HS-5 (cell line): ENCODE measurements around the gene CFI.

ENCODE experiments used
- DNase-seq: peaks from one replicate; pipeline ENCODE4 v3.0.0-alpha.2; 2012; ENCODE audit warnings: low read depth

The CFI gene

DNA sequence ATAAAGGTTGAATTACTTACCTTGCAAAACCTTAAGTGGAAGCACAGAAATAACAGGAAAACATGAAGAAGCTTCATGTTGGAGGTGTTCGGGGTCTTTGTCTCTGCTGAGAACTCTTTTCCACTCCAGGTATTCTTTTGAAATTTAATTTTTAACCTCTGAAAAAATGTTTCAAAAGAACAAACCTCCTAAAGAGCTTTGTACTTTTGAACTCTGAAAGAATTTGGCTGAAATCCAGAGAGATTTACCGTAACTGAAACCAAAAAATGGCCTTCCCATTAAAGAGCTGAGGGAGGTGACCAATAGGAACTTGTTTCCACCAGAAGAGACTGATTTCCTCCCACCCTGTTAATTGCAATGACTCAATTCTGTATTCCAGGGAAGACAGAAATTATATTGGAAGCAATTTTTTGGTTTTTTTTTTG lies at the start of gene CFI:
CFI (minus strand) TSS at position 105 of the 425 bp plus-strand sequence; CDS start at position 77, 28 bp downstream.
- DNase-seq, result no peak

DNA sequence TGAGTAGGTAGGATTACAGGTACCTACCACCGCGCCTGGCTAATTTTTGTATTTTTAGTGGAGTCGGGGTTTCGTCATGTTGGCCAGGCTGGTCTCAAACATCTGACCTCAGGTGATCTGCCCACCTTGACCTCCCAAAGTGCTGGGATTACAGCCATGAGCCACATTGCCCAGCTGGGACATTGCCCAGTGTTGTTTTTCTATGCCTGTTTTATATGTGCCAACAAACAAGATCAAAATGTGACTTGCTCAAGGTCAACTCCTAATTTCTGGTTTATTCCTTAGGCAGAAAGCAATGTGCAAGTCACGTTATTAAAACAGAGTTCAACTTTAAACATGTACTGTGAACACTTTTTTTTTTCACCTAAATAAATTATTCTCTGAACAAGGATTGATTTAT lies 48.8 kb upstream of the CFI start:
- no peak for DNase-seq

DNA sequence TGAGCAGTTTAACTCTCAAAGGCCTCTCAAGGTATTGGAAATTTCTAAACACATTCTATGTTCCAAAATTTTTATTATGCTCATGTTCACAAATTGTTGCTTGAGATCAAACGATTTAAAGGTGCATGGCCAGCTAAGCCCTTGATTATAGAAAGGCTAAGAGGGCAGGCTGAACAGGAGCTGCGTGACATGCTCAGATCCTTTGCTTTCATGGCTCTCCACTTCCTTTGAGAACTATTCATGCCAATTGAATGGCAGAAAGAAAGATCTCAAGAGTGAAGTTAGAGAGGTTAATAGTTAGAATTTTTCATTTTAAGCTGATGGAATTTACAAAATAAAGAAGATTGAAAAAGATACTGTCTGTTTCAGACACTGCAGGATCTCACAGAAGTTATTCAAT lies 46.7 kb upstream of the CFI start:
- no peak for DNase-seq

DNA sequence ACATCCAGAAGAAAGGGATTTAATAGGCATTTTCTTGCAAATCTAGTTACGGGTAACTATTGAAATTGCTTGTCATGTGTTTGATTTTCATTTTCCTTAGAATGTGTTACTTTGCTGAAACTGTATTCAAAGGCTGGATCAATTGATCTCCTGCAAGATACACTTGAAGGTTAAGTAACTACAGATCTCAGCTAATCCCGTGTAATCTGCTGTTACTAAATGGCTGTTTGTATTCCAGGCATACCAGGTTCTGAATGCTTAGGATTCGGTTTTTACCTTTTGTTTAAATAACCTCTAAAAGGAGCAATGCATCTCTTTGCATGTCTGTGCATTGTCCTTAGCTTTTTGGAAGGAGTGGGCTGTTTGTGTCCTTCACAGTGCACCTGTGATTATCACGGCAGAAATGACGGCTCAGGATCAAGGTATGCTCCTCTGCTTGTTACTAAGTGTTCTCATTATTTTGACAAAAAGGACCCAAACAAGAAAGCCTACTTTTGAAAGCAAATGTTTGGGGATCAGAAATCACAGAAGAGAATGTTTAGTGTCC lies 46.2 kb upstream of the CFI start, which contains the start of gene LRIT3:
LRIT3 (plus strand) TSS at position 212 of the 547 bp plus-strand sequence; CDS start at position 307, 95 bp downstream.
- no peak for DNase-seq

DNA sequence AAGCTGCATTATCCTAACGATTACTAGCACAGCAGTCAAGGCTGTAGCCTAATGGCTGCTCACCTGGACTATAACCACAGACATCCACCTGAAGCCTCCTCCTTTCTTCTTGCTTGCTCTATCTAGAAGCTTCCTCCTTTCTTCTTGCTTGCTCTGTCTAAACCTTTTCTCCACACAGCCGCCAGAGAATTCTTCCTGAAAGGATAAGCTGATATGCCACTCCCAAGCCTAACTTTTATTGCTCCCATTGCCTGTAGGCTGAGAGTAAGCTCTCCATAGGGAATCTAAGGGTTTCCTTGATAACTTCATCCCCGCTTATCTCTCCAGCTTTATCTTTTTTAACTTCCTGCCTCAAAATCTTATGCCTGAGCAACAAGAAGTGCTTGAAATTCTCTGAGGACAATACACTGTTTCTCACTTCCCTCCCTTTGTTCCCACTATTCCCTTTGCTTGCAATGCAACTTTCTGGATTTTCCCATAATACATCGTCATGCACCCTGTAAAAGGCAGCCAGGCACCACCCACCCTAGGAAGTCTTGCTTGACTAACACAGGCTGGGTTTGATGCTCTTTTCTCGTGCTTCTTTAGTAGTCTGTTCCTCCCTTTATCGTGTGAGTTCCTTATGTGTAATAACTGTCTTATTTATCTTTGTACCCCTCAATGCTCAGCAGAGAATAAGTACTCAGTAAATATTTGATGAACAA lies 44.7 kb upstream of the CFI start:
- no peak for DNase-seq

DNA sequence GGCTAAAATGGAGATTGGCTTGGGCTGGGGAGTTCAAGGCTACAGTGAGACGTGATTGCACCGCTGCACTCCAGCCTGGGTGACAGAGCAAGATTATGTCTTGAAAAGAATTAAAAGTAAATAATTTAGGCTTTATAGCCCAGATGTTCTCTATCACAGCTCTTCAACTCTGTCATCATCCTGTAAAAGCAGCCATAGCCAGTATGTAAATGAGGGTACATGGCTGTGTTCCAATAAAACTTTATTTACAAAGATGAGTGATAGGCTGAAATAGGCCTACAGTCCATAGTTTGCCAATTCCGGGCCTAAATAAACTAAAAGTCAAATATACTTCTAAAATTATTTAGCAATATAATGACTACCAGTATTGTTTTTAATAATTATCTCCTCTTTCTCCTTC lies 35.2 kb upstream of the CFI start:
- DNase-seq, result no peak

DNA sequence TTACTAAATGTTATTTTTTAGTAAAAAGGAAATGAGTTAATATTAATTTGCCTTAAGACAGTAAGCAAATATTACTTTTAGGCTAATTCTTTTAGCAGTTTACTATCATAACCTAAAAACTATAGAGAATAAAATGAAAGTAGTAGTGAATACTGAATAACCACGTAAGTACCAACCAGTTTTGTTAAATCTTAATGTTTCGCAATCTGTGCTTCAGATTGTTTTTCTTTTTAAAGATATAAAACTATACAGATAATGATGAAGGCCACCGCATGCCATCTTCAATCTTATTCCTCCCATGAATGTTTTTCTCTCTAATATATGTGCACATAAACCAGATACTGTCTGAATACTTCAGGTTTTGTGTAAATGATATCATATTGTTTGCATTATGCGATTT lies 32.0 kb upstream of the CFI start:
- DNase-seq, result no peak

DNA sequence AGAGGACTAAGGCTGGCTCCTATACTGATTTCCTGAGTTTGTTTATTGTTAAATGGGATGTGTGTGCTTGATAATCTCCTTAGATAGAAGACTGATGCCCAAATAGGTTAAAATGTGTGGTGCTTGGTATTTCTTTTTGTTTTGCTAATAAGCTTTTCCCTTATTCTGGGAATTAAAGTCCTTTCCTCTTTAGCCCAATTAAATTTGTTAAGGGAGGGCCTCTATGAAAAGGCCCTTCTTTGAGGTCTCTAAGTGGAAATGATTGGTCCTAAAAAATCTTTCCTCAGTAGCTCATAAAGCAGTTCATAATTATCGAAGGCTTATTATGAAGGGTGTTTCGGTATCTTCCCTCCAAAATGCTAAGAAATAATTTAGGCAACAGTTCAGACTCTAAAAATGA lies 25.9 kb upstream of the CFI start, which contains the start of gene RRH:
RRH (plus strand) TSS at position 301 of the 400 bp plus-strand sequence; CDS start at position 357, 56 bp downstream.
- DNase-seq, result no peak

DNA sequence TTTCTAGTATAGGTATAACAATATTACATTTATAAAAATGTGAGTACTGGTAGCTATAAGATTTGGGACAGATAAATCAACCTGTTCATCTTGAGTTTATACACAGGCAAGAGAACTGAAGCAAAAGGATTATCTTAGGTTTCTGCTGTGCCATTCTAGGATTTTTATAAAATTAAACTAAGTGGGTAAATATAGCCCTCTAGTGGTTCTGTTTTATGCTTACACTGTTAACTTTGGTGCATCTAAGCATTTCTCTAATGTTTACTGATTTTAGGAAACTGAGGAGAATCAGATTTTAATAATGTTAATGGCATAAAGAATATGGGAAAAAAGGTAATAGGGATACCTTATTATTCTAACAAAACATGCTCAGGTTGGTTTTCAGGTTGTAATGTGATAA lies 24.9 kb upstream of the CFI start:
- no peak for DNase-seq

DNA sequence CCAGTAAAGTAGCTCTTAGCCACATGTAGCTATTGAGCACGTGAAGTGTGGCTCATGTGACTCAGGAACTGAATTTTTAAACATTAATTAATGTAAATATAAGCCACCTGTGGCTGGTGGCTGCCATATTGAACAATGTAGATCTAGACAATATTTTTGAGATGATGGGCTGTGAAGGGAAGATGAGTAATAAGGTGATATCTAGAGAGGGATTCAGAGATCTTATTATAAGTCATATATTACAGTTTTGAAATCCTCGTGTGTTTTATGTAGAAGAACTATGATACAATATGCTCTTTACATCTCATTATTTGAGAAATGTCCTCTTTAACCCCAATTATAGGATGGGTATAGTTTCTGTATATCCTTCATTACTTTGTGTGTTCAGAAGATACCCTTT lies 19.4 kb upstream of the CFI start:
- no peak for DNase-seq

DNA sequence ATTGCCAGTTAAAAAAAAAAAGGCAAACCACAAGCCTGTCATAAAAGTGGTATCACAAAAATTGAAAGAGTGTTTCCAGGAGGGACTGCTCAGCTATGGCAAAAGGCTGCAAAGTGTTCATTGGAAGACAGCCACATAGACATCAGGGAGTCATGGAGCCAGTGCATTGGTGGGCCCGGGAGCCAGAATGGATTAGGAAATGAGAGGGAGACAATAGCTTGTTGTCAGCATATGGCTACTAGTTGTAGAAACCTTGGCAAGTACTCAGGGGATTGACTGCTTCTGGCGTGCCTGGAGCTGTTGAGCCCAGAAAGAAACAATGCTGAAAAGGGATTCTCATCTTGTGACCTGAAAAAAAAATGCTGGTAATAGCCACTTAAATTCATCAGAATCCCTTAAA lies 18.8 kb upstream of the CFI start:
- DNase-seq, result no peak

DNA sequence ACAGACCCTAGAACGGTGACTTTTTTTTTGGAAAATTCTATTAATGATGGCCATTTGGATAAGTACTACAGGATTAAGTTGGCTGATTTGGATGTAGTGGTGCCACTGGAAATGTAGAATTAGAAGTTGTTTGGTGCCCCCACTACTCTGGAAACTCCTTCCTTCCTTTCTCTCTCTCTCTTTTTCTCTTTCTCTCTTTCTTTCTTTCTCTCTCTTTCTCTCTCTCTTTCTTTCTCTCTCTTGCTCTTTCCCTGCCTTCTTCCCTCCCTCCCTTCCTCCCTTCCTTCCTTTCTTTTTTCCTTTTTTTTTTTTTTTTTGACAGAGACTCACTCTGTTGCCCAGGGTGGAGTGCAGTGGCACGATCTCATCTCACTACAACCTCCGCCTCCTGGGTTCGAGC lies 16.5 kb upstream of the CFI start:
- DNase-seq, result no peak

DNA sequence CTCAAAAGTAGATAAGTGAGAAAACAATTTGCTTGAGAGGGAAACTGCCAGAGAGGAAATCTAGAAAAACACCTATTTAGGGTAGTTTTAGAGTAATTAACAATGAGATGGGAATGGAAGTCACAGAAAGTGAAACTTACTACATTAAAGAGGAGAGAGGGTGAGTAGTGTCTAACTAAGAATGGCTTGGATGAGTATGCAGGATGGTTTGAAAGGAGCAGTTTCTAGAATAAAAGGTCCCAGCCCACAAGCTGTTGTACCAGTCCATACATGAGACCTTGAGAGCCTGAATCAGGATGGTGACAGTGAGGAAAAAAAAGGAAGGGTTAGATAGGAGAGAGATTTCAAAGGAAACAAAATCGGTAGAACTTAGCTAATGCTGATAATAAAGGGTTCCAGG lies 15.1 kb upstream of the CFI start:
- DNase-seq, result no peak

DNA sequence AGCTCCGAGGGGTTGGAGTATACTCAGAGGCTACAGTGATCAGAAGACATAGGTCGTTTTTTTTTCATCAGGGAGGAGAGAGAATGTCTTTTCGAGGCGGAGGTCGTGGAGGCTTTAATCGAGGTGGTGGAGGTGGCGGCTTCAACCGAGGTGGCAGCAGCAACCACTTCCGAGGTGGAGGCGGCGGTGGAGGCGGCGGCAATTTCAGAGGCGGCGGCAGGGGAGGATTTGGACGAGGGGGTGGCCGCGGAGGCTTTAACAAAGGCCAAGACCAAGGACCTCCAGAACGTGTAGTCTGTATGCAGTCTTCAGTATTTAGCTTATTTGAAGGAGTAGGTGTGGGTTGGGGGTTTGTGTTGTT lies 14.3 kb upstream of the CFI start:
- DNase-seq, result no peak

DNA sequence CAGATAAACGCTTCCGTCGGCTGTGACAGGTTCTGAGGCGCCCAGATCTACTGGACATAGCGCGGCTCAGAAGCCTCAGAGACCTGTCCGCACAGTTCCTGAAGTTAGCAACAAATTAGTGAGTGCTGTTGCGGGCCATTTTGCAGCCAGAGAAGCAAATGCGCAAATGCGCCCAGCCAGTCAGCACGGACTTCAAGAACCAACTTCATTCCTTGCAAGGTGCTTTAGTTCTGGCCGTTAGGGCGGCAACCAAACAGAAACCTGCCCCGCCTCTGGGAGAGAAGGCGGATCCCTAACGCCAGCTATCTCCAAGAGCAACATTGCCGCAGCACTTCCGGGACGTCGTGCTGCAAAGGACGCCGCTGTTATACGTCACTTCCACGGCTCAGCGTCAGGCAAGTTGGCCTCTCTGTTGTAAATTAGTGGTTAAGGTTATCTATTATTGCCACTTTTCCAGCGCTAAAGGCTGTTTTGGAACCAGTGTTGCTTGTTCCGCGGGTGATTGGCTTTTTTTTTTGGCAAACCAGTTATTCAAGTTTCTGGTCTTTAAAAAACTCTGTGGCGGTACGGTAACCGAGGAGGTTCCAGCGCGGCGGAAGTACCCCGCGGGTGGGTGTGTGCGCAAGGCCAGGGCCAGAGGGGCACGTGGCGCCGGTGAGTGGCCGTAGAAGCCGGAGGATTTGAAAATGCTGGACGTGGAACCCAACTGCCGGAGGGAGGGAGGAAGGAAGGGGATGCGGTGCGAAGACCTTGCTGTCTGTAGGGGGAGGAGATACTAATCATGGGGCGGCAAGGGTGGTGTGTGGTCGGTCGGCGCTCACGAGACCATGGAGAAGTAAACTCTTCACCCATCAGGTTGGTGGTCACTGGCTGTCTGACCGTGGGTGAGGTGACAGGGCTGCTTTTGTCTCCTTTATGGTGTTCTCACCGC lies 13.6 kb upstream of the CFI start, which contains the start of gene GAR1:
GAR1 (plus strand) TSS at position 612 of the 931 bp plus-strand sequence. CDS start 403 bp downstream, outside the sequence.
- DNase-seq, result peak; percentile 76

DNA sequence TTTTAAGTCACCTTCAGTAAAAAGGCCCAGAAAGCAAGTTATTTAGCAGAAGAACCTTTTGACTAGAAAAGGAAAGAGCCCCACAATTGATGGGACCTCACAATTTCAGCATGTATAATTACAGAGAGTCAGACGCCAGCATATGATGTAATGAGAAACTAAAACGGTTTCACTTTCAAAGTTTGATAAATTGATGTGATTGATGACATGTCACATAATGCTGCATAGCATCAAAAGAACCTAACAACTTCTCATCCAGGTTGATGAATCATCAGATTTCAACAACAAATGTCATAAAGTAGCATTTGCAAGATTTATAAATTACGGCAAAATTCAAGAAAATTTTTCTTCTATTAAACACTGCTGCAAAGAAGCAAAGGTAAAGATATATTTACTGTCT lies 9.9 kb upstream of the CFI start:
- DNase-seq, result no peak

DNA sequence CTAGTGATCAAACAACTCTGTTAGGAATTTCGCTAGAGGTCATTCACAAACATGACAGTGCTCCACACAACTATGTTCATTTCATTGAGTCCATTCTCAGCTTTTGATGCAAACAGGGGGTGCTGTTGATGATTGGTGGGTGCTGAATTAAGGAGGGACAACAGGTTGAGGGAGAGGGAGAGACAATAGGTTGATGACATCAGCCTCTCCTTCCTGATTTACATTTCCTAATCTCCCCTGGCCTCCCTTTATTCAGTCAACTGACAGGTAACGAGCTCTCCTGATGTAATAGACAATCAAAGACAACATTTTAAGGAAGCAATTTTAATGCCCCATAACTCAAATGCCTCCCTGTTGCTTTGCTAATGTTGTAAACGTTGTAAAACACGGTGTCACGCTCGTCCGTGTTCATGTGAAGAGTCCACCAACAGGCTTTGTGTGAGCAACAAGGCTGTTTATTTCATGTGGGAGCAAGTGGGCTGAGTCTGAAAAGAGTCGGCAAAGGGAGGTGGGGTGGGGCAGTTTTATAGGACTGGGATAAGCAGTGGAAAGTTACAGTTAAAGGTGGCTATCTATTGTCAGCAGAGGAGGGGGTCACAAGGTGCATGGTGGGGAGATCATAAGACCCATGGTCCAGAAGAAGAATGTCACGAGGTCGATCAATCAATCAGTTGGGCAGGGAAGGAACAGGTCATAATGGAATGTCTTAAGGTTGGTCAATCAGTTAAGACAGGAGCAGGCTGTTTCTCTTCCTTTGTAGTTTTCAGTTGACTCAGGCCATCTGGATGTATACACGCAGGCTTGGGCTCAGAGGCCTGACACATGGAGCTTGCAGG lies 9.0 kb upstream of the CFI start:
- no peak for DNase-seq

DNA sequence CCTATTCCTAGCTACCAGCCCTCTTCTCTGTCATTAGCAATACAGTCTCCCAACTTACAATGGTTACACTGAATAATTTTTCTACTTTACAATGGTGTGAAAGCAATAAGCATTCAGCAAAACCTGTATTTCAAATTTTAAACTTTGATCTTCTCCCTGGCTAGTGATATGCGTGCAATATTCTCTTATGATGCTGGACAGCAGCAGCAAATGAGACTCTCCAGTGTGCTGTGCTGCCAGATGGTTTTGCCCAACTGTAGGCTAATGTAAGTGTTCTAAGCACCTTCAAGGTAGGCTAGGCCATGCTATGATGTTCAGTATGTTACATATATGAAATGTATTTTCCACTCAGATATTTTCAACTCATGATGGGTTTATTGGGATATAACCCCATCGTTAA lies 7.9 kb upstream of the CFI start:
- no peak for DNase-seq

DNA sequence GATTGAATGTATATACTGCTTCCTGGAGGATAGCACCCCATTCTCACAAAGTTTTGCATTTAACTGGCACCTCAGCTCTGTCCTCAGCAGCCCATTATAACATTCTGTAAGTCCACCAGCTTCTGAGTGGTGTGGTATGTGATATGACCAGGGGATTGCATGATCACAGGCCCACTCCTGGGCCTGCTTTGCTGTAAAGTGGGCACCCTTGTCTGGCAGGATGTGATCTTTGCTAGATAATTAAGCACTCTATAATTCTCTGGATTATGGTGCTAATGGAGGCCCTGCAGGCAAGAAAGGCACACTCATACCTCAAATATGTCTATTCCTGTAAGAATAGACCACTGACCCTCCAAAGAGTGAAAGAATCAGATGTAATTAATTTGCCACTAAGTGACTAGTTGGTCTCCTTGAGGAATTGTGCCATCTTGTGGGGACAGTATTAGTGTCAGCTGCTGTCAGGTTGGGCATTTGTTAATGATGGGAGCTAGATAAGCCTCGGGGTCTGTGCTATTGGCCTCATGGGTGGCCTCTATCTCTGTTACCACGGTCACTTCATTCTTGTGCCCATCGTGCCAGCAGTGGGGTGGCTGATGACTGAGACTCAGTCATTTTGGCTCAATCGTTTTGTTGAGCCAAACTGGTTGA lies 2.2 kb upstream of the CFI start:
- DNase-seq, result no peak

DNA sequence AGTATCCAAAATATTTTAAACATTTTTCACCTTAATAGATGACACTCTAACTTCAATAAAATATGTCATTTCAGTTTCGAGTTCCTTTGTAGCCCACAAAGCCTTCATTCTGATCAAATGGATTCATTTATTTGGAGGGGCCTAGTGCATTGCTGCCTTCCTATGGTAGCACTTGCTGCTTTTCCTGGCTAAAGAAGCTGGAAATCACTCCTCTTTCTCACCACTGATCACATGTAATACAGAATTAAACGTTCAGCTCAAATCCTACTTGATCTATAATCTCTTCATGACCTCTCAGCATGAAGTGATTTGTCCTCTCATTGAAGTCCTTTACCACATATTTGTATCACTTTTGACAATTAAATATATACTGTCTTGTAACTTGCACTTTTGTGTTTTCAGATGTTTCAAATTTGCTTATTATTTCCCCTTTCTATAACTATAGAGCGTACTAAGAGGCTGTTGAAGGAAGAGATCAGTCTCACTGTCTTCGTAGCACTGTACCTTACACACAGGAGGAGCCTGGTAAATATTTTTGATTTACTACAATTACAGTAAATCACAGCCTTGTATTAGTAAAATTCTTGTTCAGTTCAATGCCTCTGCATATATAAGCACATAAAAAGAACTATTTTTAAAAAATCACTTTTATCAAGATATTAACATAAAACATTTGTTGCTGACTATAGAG lies 555 bp downstream of the CFI start:
- DNase-seq, result no peak

DNA sequence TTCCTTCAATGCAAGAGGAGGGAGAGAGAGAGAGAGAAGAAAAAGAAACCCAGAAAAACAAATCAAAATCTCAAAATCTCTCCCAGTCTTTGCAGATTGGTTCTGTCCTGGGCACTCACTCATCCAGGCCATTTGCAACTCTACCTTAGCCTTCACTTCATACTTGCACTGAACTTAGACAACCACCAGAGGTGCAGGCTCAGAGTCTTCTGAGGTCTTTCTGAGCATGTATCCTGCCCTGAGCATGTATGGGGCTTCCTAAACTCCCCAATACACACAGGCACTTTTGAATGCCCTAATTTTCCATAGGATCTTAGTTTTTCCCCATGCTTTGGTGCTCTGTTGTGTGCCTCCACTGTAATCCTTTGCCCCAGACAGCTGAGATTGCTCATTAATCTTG lies 2.9 kb downstream of the CFI start:
- no peak for DNase-seq
